ENCODE data around the gene MALT1.
A peak's percentile ranks its signal among the peaks of the same experiment; 100 is the strongest.

Gene MALT1

GRCh38 chr18:58653814-58654509 lies 17.3 kb upstream of the MALT1 start:
- DNase-seq (ENCODE audit: low read depth) = no peak

- no peak for DNase-seq (ENCODE audit: low read depth)
Measured at GRCh38 chr18:58654896-58655614, 16.2 kb upstream of the MALT1 start.

- no peak for DNase-seq (ENCODE audit: low read depth)
Measured at GRCh38 chr18:58657081-58657480, 14.2 kb upstream of the MALT1 start.

- no peak for DNase-seq (ENCODE audit: low read depth)
Measured at GRCh38 chr18:58657494-58657893, 13.8 kb upstream of the MALT1 start.

- DNase-seq (ENCODE audit: low read depth) = no peak
Measured at GRCh38 chr18:58659691-58660090, 11.6 kb upstream of the MALT1 start.

- no peak for DNase-seq (ENCODE audit: low read depth)
Measured at GRCh38 chr18:58660915-58661314, 10.3 kb upstream of the MALT1 start.

- no peak for DNase-seq (ENCODE audit: low read depth)
Measured at GRCh38 chr18:58661423-58661822, 9.8 kb upstream of the MALT1 start.

GRCh38 chr18:58662118-58662517 lies 9.1 kb upstream of the MALT1 start:
- DNase-seq (ENCODE audit: low read depth) = no peak

- DNase-seq (ENCODE audit: low read depth) = no peak
Measured at GRCh38 chr18:58666176-58666575, 5.1 kb upstream of the MALT1 start.

- no peak for DNase-seq (ENCODE audit: low read depth)
Measured at GRCh38 chr18:58668211-58668610, 3.1 kb upstream of the MALT1 start.

- DNase-seq (ENCODE audit: low read depth) = no peak
Measured at GRCh38 chr18:58668897-58669296, 2.4 kb upstream of the MALT1 start.

GRCh38 chr18:58669731-58670378 lies 1.4 kb upstream of the MALT1 start:
- DNase-seq (ENCODE audit: low read depth) = no peak

GRCh38 chr18:58670404-58671110 lies 708 bp upstream of the MALT1 start:
- no peak for DNase-seq (ENCODE audit: low read depth)

GRCh38 chr18:58671632-58672564 lies 633 bp downstream of the MALT1 start:
- DNase-seq (ENCODE audit: low read depth) = peak; percentile 14

GRCh38 chr18:58674159-58674558 lies 2.9 kb downstream of the MALT1 start:
- no peak for DNase-seq (ENCODE audit: low read depth)

- no peak for DNase-seq (ENCODE audit: low read depth)
Measured at GRCh38 chr18:58674863-58675472, 3.7 kb downstream of the MALT1 start.

- DNase-seq (ENCODE audit: low read depth) = no peak
Measured at GRCh38 chr18:58676270-58676669, 5.0 kb downstream of the MALT1 start.

- no peak for DNase-seq (ENCODE audit: low read depth)
Measured at GRCh38 chr18:58682429-58683069, 11.3 kb downstream of the MALT1 start.

- peak; percentile 11 for DNase-seq (ENCODE audit: low read depth)
Measured at GRCh38 chr18:58687871-58688308, 16.6 kb downstream of the MALT1 start.

- no peak for DNase-seq (ENCODE audit: low read depth)
Measured at GRCh38 chr18:58690259-58690658, 19.0 kb downstream of the MALT1 start.

All from stimulated activated CD8-positive, alpha-beta memory T cell treated with anti-CD3 and anti-CD28 coated beads, Interleukin-15, amount 100 ng/mL, for 1 hour (primary cell).